ENCODE data around the gene UBQLN1.
A peak's percentile ranks its signal among the peaks of the same experiment; 100 is the strongest.
"Not testable (repeated sequence)": the region's sequence is repeated elsewhere in the genome, so short reads cannot be mapped to it uniquely, and the experiment has no call there.

Gene UBQLN1

DNA sequence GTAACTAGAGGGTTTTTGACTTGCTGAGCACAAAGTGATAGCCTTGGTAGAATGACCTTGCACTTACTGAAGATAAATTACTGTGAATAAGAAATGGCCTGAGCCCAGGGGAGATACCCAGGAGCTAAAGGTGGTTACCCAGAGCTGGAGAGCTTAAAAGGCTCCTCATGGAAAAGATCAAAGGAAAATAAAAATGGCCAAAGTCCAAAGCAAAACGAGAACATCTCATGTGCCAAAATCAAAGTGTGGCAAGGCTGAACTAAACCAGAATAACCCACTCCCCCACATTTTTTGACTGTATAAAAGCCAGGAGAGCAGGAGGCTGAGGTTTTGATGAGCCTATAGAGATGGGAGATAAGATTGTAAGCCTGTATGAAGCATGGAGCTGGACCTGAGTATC lies 70.4 kb downstream of the UBQLN1 start:
- no peak for DNase-seq (ENCODE audit: extremely low read depth in 1 of 2, low read depth in 1 of 2)

DNA sequence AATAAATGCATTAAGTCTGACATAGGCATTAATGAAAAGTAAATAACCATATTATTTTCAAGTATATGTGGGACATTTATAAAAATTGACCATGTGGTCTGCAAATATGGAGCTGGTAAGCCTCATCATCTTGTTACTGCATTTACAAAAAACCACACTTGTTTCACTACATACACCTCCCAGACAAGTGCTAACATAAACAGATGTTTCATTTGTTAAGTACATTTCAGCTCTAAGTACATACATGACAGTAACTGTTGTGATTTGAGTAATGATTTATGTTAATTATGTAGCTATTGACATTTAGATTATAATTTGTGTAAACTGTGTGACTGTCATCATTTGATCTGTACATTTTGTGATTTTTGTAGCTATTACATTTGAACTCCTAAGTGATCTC lies 70.9 kb downstream of the UBQLN1 start:
- no peak for DNase-seq (ENCODE audit: extremely low read depth in 1 of 2, low read depth in 1 of 2)

DNA sequence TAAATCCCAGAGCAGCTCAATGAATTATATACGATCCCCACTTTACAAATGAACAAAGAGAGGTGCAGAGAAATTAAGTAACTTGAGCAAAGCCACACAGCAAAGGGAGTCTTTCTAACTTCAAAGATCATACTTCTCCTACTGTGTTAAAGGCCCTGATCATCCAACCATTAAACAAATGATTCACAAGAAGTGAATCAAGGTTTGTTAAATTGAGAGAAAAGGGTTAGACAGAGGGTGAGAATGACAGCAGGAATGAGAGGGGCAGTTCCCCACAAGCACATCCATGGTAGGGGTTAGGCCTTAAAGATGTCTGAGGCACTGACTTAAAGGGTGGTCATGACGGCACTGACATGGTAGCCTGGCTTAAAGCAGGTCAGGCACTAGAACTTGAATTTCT lies 74.1 kb downstream of the UBQLN1 start:
- no peak for DNase-seq (ENCODE audit: extremely low read depth in 1 of 2, low read depth in 1 of 2)

DNA sequence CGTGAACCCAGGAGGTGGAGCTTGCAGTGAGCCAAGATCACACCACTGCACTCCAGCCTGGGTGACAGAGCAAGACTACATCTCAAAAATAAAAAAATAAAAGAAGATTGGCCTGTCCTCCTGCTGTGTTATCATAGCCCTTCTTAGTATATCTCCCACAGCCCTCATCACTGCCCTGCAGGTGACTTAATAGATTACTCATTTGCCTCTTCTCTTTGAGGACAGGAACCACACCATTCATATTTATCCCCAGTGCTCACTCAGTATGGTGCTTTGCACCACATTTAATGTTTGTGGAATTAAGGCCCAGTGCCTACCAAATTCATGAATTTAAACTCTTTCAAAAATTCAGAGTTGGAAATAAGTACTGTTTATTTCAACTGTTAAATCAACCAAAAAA lies 74.5 kb downstream of the UBQLN1 start:
- DNase-seq (ENCODE audit: extremely low read depth in 1 of 2, low read depth in 1 of 2), result no peak

DNA sequence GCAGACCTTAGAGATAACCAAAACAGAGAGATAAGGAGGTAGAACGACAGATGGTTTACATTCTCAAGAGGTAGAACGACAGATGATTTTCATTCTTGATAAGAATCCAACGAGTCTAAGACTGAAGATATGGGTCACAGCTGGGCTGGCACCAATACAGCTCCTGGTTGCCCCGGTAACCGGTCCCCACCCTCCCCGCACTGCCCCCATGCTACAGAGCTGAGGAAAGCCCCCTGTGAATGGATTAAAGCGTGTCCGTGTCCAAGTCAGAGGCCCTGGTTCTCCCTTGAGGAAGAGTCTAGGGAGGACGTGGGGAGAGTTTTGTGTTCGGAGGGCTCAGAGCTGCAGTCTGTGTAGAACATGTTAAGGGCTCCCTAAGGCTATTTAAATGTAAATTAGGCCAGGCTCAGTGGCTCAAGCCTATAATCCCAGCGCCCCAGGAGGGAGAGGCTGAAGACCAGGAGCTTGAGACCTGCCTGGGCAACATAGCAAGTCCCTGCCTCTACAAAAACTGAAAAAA lies 76.8 kb downstream of the UBQLN1 start:
- DNase-seq (ENCODE audit: extremely low read depth in 1 of 2, low read depth in 1 of 2), result no peak

DNA sequence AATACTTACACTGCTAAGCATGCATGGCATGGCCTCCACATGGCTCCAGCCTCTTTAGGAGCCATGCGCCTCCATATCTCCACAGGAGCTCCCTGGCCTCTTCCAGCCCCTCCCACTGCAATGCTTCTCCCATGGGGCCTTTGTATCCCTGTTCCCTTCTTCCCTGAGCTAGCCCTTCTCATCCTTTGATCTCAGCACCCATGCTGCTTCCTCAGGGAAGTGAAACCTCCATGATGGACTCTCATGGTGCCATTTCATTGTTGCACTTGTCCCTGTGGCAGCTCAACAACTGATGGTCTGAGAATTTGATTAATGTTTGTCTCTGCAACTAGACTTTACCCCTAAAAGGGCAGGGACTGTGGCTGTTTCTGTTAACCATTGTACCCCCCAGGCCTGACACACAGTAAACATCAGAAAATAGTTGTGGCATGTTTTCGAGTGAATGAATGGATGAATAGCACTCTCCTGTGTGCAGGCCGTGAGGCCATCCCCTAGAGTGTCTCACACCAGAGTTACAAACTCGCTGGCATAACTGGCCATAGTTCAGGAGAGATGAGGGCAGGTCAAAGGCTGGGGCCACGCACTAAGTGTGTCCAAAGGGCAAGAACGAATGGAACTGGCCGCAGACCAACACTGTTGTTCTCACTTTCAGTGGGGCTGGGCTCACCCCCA lies 78.2 kb downstream of the UBQLN1 start:
- no peak for DNase-seq (ENCODE audit: extremely low read depth in 1 of 2, low read depth in 1 of 2)

DNA sequence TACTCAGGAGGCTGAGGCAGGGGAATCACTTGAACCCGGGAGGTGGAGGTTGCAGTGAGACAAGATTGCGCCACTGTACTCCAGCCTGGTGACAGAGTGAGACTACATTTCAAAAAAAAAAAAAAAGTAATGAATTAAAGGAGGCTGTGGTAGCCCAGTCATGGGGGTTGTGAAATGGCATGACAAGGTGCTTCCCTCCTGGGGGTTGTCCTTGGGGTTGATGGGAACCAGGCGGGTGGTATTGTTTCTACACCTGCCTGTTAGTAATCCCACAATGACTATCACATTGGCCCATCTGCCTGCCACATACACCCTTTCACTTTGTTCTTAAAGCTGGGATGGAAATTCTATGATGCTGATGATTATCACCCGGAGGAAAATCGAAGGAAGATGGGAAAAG lies 79.2 kb downstream of the UBQLN1 start:
- DNase-seq (ENCODE audit: extremely low read depth in 1 of 2, low read depth in 1 of 2), result no peak

DNA sequence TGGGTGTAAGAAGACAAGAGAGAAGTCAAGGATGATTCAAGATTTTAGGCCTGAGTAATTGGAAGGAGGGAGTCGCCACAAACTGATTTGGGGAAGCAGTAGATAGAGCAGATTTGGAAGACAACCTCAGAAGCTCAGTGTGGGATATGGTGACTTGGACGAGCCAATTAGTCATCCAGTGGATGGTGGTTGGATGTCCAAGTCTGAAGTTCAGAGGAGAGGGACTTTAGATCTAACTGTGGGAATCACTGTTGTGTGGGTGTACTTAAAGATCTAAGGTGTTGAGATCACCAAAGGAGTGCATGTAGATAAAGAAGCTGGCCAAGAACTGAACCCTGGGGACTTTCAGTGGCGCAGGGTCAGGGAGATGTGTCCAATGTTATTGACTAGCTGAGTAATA lies 82.6 kb downstream of the UBQLN1 start:
- no peak for DNase-seq (ENCODE audit: extremely low read depth in 1 of 2, low read depth in 1 of 2)

DNA sequence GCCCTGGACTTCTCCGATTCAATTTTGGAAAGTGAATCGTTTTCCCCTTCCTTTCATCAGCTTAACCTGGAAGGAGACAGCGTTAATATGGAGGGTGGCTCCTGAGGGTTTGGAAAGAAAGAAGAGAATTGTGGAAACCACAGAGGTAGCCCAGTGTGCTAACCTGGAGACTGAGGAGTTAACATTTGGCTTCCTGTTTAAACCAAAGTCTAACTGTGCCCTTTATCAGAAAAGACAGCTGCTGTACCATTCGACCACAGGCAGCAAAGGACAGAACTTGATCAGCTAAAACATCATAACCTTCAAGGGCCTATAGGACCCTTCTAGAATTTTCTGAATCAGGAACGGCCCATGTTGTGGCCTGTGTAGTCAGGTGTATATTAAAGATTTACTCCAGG lies 84.1 kb downstream of the UBQLN1 start:
- DNase-seq (ENCODE audit: extremely low read depth in 1 of 2, low read depth in 1 of 2), result no peak

DNA sequence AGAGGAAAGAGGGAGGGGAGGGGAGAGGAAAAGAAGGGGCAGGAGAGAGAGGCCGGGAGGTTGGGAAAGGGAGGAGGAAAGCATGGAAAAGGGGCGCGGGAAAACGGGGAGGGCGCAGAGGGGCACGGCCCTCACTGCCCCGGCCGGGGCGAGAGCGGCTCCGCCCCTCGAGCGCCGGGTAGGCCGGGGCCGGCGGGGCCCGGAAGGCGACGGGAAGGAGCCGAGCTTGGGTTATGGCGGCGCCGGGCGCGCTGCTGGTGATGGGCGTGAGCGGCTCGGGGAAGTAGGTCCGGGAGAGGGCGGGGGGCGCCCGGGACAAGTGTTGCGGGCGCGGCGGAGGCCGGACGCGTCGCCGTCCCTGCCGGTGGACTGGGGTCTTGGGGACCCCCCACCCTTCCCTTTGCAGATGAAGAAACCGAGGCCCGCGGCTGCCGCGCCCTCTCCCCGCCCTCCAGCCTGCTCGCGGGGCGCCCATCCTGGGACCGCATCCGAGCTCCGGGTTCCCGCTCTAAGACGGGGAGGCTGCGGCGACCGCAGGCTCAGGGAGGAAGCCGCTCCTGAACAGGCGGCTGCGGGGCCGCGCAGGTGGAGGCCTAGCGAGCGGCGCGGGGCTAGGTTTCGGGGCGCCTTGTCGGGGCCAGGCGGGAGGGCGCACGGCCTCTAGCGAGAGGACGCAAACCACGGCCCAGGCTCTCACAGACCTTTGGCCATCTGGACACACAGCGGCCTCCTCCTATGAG lies 84.6 kb downstream of the UBQLN1 start, which contains the start of gene IDNK:
IDNK (plus strand) TSS at position 205 of the 740 bp plus-strand sequence; CDS start at position 234, 29 bp downstream.
- DNase-seq (ENCODE audit: extremely low read depth in 1 of 2, low read depth in 1 of 2), result peak; percentile 16 to 25

DNA sequence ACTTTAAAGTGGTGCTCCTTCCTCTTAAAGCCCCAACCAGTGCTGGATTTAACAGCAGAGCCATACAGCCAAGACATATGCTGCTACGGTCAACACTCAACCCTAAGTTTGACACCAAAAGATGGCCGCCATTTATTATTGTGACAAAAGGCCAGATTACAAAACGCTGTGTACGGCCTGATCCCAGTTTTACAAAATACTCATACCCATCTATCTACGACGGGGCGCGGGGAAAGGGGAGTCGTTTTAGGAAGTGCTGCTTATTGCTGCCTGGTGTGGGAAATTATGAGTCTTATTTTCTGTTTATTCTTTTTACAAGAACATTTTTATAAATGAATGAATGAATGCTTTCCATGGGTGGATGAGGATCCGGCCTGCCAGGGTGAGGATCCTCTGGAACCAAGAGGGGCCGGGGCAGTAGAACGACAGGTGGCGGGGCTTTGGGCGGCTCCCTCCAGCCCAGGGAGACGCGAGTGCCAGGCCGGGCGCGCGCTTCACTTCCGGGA lies 85.3 kb downstream of the UBQLN1 start:
- DNase-seq (ENCODE audit: extremely low read depth in 1 of 2, low read depth in 1 of 2), result peak in 1 of 2 donors; percentile 40

DNA sequence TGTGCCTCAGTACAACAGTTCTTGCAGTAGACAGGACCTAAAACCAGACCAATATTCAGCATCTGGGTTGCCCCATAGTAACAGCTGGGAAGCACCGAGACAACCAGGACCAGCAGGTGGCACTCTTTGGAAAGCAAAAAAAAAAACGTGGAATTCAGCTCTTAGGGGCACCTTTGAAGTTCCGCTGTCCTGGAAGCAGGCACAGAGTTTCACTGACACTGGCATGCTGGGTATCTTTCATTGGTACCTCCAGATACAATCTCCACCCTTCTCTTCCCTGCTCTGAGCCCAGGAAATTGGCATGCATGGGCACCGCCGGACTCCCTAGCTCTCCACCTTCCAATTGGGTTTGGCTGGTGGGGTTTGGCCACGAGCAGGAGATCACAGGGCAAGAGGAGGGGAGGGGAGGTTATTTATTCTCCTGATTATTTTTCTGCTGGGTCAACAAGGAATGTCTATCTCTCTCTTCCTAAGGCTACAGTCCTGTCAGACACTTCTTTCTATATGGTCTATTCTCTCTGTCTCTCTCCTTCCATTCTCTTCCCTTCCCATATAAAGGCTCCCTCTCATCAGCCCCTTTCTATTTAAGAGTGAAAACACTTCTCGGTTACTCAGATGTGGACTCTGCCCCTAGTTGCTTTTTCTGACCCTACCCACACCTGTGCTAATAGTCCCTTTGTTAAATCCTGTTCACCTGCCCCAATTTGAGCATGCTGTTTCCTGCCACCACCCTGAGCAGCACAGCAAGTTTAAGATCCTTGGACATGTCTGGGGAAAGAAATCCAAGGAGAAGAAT lies 86.7 kb downstream of the UBQLN1 start:
- no peak for DNase-seq (ENCODE audit: extremely low read depth in 1 of 2, low read depth in 1 of 2)

DNA sequence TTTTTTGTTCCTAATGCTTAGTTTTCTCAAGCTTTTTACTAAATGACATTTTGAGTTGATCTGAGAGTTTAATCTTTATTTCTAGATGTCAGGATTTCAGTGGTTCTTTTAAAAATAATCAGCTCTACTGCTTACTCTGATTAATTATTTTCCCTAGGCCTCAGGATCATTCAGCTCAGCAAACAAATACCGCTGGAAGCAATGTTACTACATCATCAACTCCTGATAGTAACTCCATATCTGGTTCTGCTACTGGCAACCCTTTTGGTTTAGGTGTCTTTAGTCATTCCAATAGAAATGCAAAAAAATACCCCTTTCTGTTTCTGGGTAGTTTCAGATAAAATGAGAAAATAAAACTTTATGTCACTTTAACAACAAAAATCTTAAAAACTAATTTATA lies 90.5 kb downstream of the UBQLN1 start:
- DNase-seq (ENCODE audit: extremely low read depth in 1 of 2, low read depth in 1 of 2), result no peak

DNA sequence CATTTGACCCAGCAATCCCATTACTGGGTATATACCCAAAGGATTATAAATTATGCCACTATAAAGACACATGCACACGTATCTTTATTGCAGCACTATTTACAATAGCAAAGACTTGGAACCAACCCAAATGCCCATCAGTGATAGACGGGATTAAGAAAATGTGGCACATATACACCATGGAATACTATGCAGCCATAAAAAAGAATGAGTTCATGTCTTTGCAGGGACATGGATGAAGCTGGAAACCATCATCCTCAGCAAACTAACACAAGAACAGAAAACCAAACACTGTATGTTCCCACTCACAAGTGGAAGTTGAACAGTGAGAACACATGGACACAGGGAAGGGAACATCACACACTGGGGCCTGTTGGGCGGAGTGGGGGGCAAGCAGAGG lies 94.5 kb downstream of the UBQLN1 start:
- DNase-seq (ENCODE audit: extremely low read depth in 1 of 2, low read depth in 1 of 2), result not testable (repeated sequence)
